Measurements from ENCODE around the gene STK38L.

- no peak for TF ChIP-seq POLR2A (IDR thresholded peaks at IDR 0.05; ENCODE audit: low read depth)
- TF ChIP-seq CTCF (IDR thresholded peaks at IDR 0.05), result no peak
- TF ChIP-seq POLR2AphosphoS5 (IDR thresholded peaks at IDR 0.05), result no peak
- TF ChIP-seq EP300 (IDR thresholded peaks at IDR 0.05), result no peak
These were observed 111.9 kb downstream of the STK38L start for GRCh38 chr12:27355979-27356378.

Measured in esophagus muscularis mucosa (tissue), 4 donors.